ENCODE measurements around the gene ITGA11.

ITGA11 gene

DNA sequence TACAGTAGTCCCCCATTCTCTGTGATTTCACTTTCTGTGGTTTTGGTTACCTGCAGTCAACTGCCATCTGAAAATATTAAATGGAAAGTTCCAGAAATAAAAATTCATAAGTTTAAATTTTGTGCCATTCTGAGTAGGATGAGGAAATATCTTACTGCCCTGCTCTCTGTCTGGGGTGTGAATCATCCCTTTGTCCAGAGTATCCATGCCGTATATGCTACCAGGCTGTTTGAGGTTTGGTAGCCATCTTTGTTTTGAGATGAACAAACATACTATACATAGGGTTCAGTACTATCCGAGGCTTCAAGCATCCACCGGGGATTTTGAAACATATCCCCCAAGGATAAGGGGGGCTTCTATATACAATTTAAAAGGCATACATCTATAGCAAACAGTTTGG is 170.7 kb downstream of the ITGA11 start:
- Histone ChIP-seq H3K4me1 (ENCODE audit: control insufficient read depth, insufficient read depth, low read length, unreplicated experiment) (peaks cover 12% of the 10 kb centered on the region), H3K36me3 (ENCODE audit: insufficient read depth, low read length) (no peaks in the 10 kb centered on the region), H3K4me3 (ENCODE audit: low read depth, low read length) (no peak overlapping the region), H3K27ac (ENCODE audit: low read depth, low read length) (no peak overlapping the region), H3K79me2 (ENCODE audit: control insufficient read depth, insufficient read depth, low read length, unreplicated experiment) (no peaks in the 10 kb centered on the region), H2AFZ (ENCODE audit: low read length, unreplicated experiment) (no peak overlapping the region), H3K27me3 (ENCODE audit: insufficient read depth, low read length) (no peaks in the 10 kb centered on the region)

DNA sequence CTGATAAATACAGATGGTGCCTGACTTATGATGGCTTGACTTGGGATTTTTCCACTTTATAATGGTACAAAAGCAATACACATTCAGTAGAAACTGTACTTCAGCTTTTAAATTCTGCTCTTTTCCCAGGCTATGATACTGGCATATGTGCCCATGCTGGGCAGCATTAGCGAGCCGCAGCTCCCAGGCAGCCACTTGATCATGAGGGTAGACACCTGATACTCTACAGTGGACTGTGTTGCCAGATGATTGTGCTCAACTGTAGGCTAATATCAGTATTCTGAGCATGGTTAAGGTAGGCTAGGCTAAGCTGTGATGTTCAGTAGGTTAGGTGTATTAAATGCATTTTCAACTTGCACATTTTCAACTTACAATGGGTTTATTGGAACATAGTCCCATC is 172.1 kb downstream of the ITGA11 start:
- Histone ChIP-seq H2AFZ (ENCODE audit: low read length, unreplicated experiment) (no peak overlapping the region), H3K4me1 (ENCODE audit: control insufficient read depth, insufficient read depth, low read length, unreplicated experiment) (peaks cover 22% of the 10 kb centered on the region), H3K27me3 (ENCODE audit: insufficient read depth, low read length) (no peaks in the 10 kb centered on the region), H3K36me3 (ENCODE audit: insufficient read depth, low read length) (no peaks in the 10 kb centered on the region), H3K79me2 (ENCODE audit: control insufficient read depth, insufficient read depth, low read length, unreplicated experiment) (no peaks in the 10 kb centered on the region), H3K4me3 (ENCODE audit: low read depth, low read length) (no peak overlapping the region), H3K27ac (ENCODE audit: low read depth, low read length) (no peak overlapping the region)

- Histone ChIP-seq H3K36me3 (ENCODE audit: insufficient read depth, low read length) (no peaks in the 10 kb centered on the region), H3K79me2 (ENCODE audit: control insufficient read depth, insufficient read depth, low read length, unreplicated experiment) (no peaks in the 10 kb centered on the region), H3K27me3 (ENCODE audit: insufficient read depth, low read length) (no peaks in the 10 kb centered on the region), H3K4me1 (ENCODE audit: control insufficient read depth, insufficient read depth, low read length, unreplicated experiment) (peaks cover 23% of the 10 kb centered on the region), H2AFZ (ENCODE audit: low read length, unreplicated experiment) (peak overlapping the region; percentile 43), H3K27ac (ENCODE audit: low read depth, low read length) (no peak overlapping the region), H3K4me3 (ENCODE audit: low read depth, low read length) (no peak overlapping the region)
Measured at GRCh38 chr15:68258692-68259091, 173.3 kb downstream of the ITGA11 start.

- Histone ChIP-seq H3K4me3 (ENCODE audit: low read depth, low read length) (peak overlapping the region; percentile 78), H3K79me2 (ENCODE audit: control insufficient read depth, insufficient read depth, low read length, unreplicated experiment) (no peaks in the 10 kb centered on the region), H2AFZ (ENCODE audit: low read length, unreplicated experiment) (peak overlapping the region; percentile 44), H3K4me1 (ENCODE audit: control insufficient read depth, insufficient read depth, low read length, unreplicated experiment) (peaks cover 30% of the 10 kb centered on the region), H3K27me3 (ENCODE audit: insufficient read depth, low read length) (no peaks in the 10 kb centered on the region), H3K27ac (ENCODE audit: low read depth, low read length) (peak overlapping the region; percentile 80), H3K36me3 (ENCODE audit: insufficient read depth, low read length) (no peaks in the 10 kb centered on the region)
Measured at GRCh38 chr15:68256675-68257450, 175.1 kb downstream of the ITGA11 start.

DNA sequence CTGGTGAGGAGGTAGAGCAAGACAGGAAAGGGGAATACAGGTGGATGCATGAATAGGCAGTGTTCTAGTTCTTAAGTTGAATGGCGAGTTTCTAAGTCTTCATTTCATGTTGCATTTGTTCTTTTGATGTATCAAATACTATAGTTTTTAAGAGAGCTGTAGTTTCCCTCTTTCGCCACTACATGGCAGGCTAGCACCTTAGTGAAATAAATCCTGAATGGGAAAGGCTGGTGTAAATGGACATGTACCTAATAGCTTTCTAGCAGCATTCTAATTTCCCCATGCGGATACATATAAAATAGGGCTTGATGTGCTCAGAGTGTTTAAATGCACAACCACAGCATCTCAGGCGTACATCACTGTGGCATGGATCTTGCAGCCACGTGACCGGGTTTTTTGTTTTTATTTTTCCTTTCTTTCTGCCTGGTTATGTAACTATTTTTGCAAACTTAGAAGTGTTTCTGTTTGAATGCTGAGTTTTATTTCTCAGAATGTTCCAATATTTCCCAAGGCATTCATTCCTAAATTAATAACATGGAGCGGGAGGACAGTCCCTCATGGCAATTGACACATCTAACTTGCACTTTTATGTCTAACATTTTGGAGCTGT is 178.9 kb downstream of the ITGA11 start:
- no peaks in the 10 kb centered on the region for H3K36me3 ChIP-seq (ENCODE audit: insufficient read depth, low read length)
- H3K79me2 ChIP-seq (ENCODE audit: control insufficient read depth, insufficient read depth, low read length, unreplicated experiment): no peaks in the 10 kb centered on the region
- no peak overlapping the region for H3K27ac ChIP-seq (ENCODE audit: low read depth, low read length)
- H3K4me3 ChIP-seq (ENCODE audit: low read depth, low read length): peak overlapping the region; percentile 40; the same call in 1 of the 2 replicates
- H3K27me3 ChIP-seq (ENCODE audit: insufficient read depth, low read length): no peaks in the 10 kb centered on the region
- H2AFZ ChIP-seq (ENCODE audit: low read length, unreplicated experiment): no peak overlapping the region
- peaks cover 22% of the 10 kb centered on the region for H3K4me1 ChIP-seq (ENCODE audit: control insufficient read depth, insufficient read depth, low read length, unreplicated experiment)

DNA sequence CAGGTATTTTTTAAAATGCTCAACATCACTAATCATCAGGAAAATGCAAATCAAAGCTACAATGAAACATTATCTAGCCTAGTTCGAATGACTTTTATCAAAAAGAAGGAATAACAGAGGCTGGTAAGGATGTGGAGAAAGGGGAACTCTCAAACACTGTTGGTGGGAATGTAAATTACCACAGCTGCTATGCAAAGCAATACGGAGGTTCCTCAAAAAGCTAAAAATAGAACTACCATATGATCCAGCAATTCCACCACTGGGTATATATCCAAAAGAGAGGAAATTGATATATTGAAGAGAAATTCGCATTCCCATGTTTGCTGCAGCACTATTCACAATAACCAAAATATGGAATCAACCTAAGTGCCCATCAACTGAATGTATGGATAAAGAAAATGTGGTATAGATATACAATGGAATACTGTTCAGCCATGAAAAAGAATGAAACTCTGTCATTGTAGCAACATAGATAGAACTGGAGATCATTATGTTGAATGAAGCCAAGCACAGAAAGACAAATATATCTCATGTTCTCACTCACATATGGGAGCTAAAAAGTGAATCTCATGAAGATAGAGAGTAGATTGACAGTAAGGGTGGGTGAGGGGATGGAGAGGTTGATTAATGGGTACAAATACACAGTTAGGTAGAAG is 182.8 kb downstream of the ITGA11 start:
- Histone ChIP-seq H3K27ac (ENCODE audit: low read depth, low read length) (no peak overlapping the region), H2AFZ (ENCODE audit: low read length, unreplicated experiment) (no peak overlapping the region), H3K4me1 (ENCODE audit: control insufficient read depth, insufficient read depth, low read length, unreplicated experiment) (peaks cover 7% of the 10 kb centered on the region)

More for the DNA sequence above, 182.8 kb downstream of the ITGA11 start:
- Histone ChIP-seq H3K79me2 (ENCODE audit: control insufficient read depth, insufficient read depth, low read length, unreplicated experiment) (no peaks in the 10 kb centered on the region), H3K36me3 (ENCODE audit: insufficient read depth, low read length) (0 out of 2 replicates have a peak, but pooled peaks cover 2% of the 10 kb centered on the region), H3K27me3 (ENCODE audit: insufficient read depth, low read length) (no peaks in the 10 kb centered on the region), H3K4me3 (ENCODE audit: low read depth, low read length) (no peak overlapping the region)

Measured in ACC112 (cell line).